ENCODE measurements around the gene TP53I3. TPM values are rescaled to one million over a fixed set of nuclear protein-coding genes. Genes with fewer than 3 reads are reported as not detected.
"Not testable (repeated sequence)": the region's sequence is repeated elsewhere in the genome, so short reads cannot be mapped to it uniquely, and the experiment has no call there.

TP53I3 gene
- total and polyA plus RNA-seq, 5 experiments from 2014 or later: 0.39 to 1.0 (median 0.44) TPM; not detected in 2

GRCh38 chr2:24110660-24111303, 26.1 kb upstream of the TP53I3 start:
- Mint-ChIP-seq H3K9me3 (peaks cover 0 to 30% (median 14%) of the 10 kb centered on the region in 9 donors), H3K36me3 (peaks cover 0 to 23% (median 10%) of the 10 kb centered on the region in 3 donors), H3K27ac (no peak overlapping the region), H3K27me3 (no peaks in the 10 kb centered on the region), H3K4me3 (no peak overlapping the region), H3K4me1 (no peaks in the 10 kb centered on the region)
- POLR2A ChIA-PET: interaction anchor here (0.6 to 0.8 kb wide), 2 partner anchors 13 to 79 kb away, joined by 3 read pairs; no protein-coding TSS in a partner anchor
- ATAC-seq (no peak), DNase-seq (no peak)

- peaks cover 0 to 36% (median 14%) of the 10 kb centered on the region in 9 donors for H3K9me3 Mint-ChIP-seq
- H3K4me1 Mint-ChIP-seq, ATAC-seq, DNase-seq, H3K27me3 Mint-ChIP-seq, H3K4me3 Mint-ChIP-seq, POLR2A ChIA-PET, H3K27ac Mint-ChIP-seq: not testable (repeated sequence)
- peaks cover 0 to 28% (median 10%) of the 10 kb centered on the region in 3 donors for H3K36me3 Mint-ChIP-seq
These were observed 24.8 kb upstream of the TP53I3 start for GRCh38 chr2:24109431-24109830.

DNA sequence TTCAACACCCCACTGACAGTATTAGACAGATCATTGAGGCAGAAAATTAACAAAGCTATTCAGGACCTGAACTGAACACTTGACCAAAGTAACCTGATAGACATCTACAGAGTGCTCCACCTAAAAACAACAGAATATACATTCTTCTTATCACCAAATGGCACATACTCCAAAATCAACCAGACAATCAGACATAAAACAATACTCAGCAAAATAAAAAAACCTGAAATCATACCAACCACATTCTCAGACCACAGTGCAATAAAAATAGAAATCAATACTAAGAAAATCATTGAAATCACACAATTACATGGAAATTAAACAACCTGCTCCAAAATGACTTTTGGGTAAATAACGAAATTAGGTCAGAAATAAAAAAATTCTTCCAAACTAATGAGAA, 22.7 kb upstream of the TP53I3 start:
- Mint-ChIP-seq H3K27ac (no peak overlapping the region), H3K4me3 (no peak overlapping the region), H3K27me3 (no peaks in the 10 kb centered on the region), H3K4me1 (peaks cover 0 to 7% (median under 1%) of the 10 kb centered on the region in 4 donors), H3K36me3 (peaks cover 5 to 34% (median 20%) of the 10 kb centered on the region in 3 donors), H3K9me3 (peaks cover 0 to 36% (median 14%) of the 10 kb centered on the region in 9 donors)
- POLR2A ChIA-PET: no interaction called here
- DNase-seq (no peak), ATAC-seq (no peak)

GRCh38 chr2:24106786-24107185, 22.2 kb upstream of the TP53I3 start:
- ATAC-seq: no peak
- Mint-ChIP-seq H3K4me3 (no peak overlapping the region), H3K4me1 (peaks cover 0 to 7% (median under 1%) of the 10 kb centered on the region in 4 donors), H3K9me3 (peaks cover 0 to 36% (median 14%) of the 10 kb centered on the region in 9 donors), H3K27me3 (no peaks in the 10 kb centered on the region), H3K36me3 (peaks cover 9 to 38% (median 25%) of the 10 kb centered on the region in 3 donors), H3K27ac (no peak overlapping the region)
- POLR2A ChIA-PET: no interaction called here
- DNase-seq: no peak

- H3K4me3 Mint-ChIP-seq: no peak overlapping the region
- POLR2A ChIA-PET: no interaction called here
- peak overlapping the region in 1 of 10 donors; percentile 66 for H3K27ac Mint-ChIP-seq
- H3K9me3 Mint-ChIP-seq: peaks cover 0 to 36% (median 14%) of the 10 kb centered on the region in 9 donors
- H3K36me3 Mint-ChIP-seq: peaks cover 13 to 39% (median 28%) of the 10 kb centered on the region in 3 donors
- peaks cover 0 to 7% (median under 1%) of the 10 kb centered on the region in 4 donors for H3K4me1 Mint-ChIP-seq
- DNase-seq: no peak
- ATAC-seq: no peak
- H3K27me3 Mint-ChIP-seq: no peaks in the 10 kb centered on the region
These were observed 21.2 kb upstream of the TP53I3 start for GRCh38 chr2:24105816-24106215.

- Mint-ChIP-seq H3K36me3 (peaks cover 16 to 39% (median 33%) of the 10 kb centered on the region in 3 donors), H3K27me3 (no peaks in the 10 kb centered on the region), H3K27ac (no peak overlapping the region), H3K4me3 (no peak overlapping the region), H3K4me1 (peaks cover 0 to 7% (median under 1%) of the 10 kb centered on the region in 4 donors), H3K9me3 (peaks cover 0 to 39% (median 15%) of the 10 kb centered on the region in 9 donors)
- POLR2A ChIA-PET: no interaction called here
- ATAC-seq (no peak), DNase-seq (no peak)
These were observed 20.3 kb upstream of the TP53I3 start for GRCh38 chr2:24104906-24105305.

GRCh38 chr2:24104110-24104650, 19.5 kb upstream of the TP53I3 start:
- Mint-ChIP-seq H3K9me3 (peaks cover 0 to 43% (median 18%) of the 10 kb centered on the region in 9 donors), H3K27ac (no peak overlapping the region), H3K4me1 (peaks cover 0 to 7% (median under 1%) of the 10 kb centered on the region in 4 donors), H3K36me3 (peaks cover 16 to 37% (median 33%) of the 10 kb centered on the region in 3 donors), H3K4me3 (no peak overlapping the region), H3K27me3 (no peaks in the 10 kb centered on the region)
- ATAC-seq (no peak), DNase-seq (no peak)
- POLR2A ChIA-PET: interaction anchor here (0.5 kb wide), 1 partner anchor 20 kb away, joined by 3 read pairs; the partner anchor contains the start of gene TP53I3

- Mint-ChIP-seq H3K4me1 (peaks cover 0 to 7% (median 2%) of the 10 kb centered on the region in 4 donors), H3K27me3 (no peaks in the 10 kb centered on the region), H3K27ac (no peak overlapping the region), H3K36me3 (peaks cover 16 to 36% (median 34%) of the 10 kb centered on the region in 3 donors), H3K9me3 (peaks cover 0 to 36% (median 11%) of the 10 kb centered on the region in 9 donors), H3K4me3 (no peak overlapping the region)
- no peak for DNase-seq
- ATAC-seq: no peak
- POLR2A ChIA-PET: no interaction called here
These were observed 18.0 kb upstream of the TP53I3 start for GRCh38 chr2:24102677-24103076.

GRCh38 chr2:24101992-24102391, 17.4 kb upstream of the TP53I3 start:
- peaks cover 0 to 29% (median 8%) of the 10 kb centered on the region in 9 donors for H3K9me3 Mint-ChIP-seq
- peaks cover 0 to 7% (median 2%) of the 10 kb centered on the region in 4 donors for H3K4me1 Mint-ChIP-seq
- DNase-seq (no peak), ATAC-seq (no peak)
- POLR2A ChIA-PET: no interaction called here
- no peaks in the 10 kb centered on the region for H3K27me3 Mint-ChIP-seq
- H3K36me3 Mint-ChIP-seq: peaks cover 16 to 32% (median 31%) of the 10 kb centered on the region in 3 donors
- H3K4me3 Mint-ChIP-seq: no peak overlapping the region
- H3K27ac Mint-ChIP-seq: no peak overlapping the region

DNA sequence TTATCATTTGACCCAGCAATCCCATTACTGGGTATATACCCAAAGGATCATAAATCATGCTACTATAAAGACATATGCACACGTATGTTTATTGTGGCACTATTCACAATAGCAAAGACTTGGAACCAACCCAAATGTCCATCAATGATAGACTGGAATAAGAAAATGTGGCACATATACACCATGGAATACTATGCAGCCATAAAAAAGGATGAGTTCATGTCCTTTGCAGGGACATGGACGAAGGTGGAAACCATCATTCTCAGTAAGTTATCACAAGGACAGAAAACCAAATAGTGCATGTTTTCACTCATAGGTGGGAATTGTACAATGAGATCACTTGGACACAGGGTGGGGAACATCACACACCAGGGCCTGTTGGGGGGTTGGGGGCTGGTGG, 16.1 kb upstream of the TP53I3 start:
- POLR2A ChIA-PET: not testable (repeated sequence)

GRCh38 chr2:24095171-24095677, 10.6 kb upstream of the TP53I3 start:
- Mint-ChIP-seq H3K36me3 (peaks cover 8 to 21% (median 18%) of the 10 kb centered on the region in 3 donors), H3K9me3 (peaks cover 0 to 15% (median 4%) of the 10 kb centered on the region in 9 donors)
- ATAC-seq, H3K4me3 Mint-ChIP-seq, H3K27me3 Mint-ChIP-seq, DNase-seq, POLR2A ChIA-PET, H3K27ac Mint-ChIP-seq, H3K4me1 Mint-ChIP-seq: not testable (repeated sequence)

More for the DNA sequence above, 16.1 kb upstream of the TP53I3 start:
- not testable (repeated sequence) for DNase-seq, H3K4me1 Mint-ChIP-seq, H3K4me3 Mint-ChIP-seq, ATAC-seq, H3K27ac Mint-ChIP-seq, H3K27me3 Mint-ChIP-seq
- Mint-ChIP-seq H3K9me3 (peaks cover 0 to 20% (median 5%) of the 10 kb centered on the region in 9 donors), H3K36me3 (peaks cover 22 to 37% (median 25%) of the 10 kb centered on the region in 3 donors)

DNA sequence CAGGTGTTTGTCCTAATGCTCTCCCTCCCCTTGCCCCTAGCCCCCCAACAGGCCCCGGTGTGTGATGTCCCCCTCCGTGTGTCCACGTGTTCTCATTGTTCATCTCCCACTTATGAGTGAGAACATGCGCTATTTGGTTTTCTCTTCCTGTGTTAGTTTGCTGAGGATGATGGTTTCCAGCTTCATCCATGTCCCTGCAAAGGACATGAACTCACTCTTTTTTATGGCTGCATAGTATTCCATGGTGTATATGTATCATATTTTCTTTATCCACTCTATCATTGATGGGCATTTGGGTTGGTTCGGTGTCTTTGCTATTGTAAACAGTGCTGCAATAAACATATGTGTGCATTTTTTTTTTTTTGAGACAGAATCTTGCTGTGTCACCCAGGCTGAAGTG, 8.6 kb upstream of the TP53I3 start:
- H3K4me1 Mint-ChIP-seq, H3K27ac Mint-ChIP-seq, ATAC-seq, DNase-seq, POLR2A ChIA-PET, H3K4me3 Mint-ChIP-seq, H3K27me3 Mint-ChIP-seq, H3K9me3 Mint-ChIP-seq: not testable (repeated sequence)
- H3K36me3 Mint-ChIP-seq: peaks cover 6 to 25% (median 23%) of the 10 kb centered on the region in 3 donors

- H3K4me3 Mint-ChIP-seq: no peak overlapping the region
These were observed 4.3 kb upstream of the TP53I3 start for GRCh38 chr2:24088821-24089359.

More at GRCh38 chr2:24088821-24089359, 4.3 kb upstream of the TP53I3 start:
- H3K9me3 Mint-ChIP-seq: no peaks in the 10 kb centered on the region
- no peak for DNase-seq
- H3K4me1 Mint-ChIP-seq: peaks cover 5 to 11% (median 10%) of the 10 kb centered on the region in 4 donors
- peaks cover 0 to 19% (median 12%) of the 10 kb centered on the region in 3 donors for H3K36me3 Mint-ChIP-seq
- POLR2A ChIA-PET: no interaction called here
- H3K27me3 Mint-ChIP-seq: peaks cover 0 to 3% (median 0%) of the 10 kb centered on the region in 5 donors
- ATAC-seq: no peak
- H3K27ac Mint-ChIP-seq: no peak overlapping the region
